HG03558 (cell line): ENCODE results near the gene PAPLN.

Experiments
- ATAC-seq: cut with Tn5 transposase; IDR thresholded peaks from one replicate; pipeline ENCODE4 v1.9.1; 2021; ENCODE audit warnings: moderate number of reproducible peaks; ENCODE audit not compliant: unreplicated experiment; ENCODE audit errors: extremely low read depth

PAPLN gene

GRCh38 chr14:73227812-73228781 is 9.2 kb upstream of the PAPLN start:
- ATAC-seq = no peak

- no peak for ATAC-seq
Observed at GRCh38 chr14:73230051-73230450, 7.3 kb upstream of the PAPLN start.

DNA sequence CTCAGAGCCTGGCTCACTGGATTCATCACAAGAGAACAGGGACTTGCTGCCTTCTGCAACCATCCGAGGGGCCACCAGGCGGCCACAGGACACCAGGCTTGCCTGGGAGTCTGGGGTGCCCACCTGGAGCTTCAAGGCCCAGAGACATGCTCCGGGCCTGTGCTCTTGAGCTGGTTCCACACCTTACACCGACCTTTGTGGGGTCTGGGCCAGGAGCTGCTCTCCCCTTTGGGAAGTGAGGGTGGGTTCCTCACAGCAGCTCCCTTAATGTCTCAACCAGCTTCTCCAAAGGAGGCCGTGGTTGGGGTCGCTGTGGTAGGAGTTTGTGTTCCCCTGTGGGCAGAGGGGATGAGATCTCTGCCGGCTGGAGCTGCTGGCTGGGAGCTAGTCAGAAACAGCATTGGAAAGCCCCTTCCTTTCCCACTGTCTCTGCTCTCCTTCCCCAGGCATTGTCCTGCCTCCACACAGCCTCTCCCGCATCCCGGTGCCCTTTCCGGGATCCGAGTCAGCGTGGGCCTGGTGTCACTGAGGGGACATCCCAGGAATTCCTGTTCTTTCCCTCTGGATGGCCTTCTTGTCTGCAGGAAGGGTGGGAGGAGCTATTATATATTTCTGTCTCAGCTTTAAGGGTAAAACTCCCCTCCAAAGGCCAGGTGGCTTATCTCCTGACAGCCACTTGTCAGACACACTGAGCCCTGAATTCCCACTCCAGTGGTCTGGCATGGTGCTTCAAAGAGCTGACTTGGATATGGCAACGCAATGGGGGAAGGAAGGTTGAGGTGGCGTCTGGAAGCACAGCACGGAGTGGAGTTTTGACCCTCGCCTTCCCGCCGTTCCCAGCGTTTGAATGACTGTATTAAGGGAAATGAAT is 5.1 kb upstream of the PAPLN start:
- no peak for ATAC-seq

GRCh38 chr14:73232984-73233383 is 4.3 kb upstream of the PAPLN start:
- ATAC-seq = no peak

DNA sequence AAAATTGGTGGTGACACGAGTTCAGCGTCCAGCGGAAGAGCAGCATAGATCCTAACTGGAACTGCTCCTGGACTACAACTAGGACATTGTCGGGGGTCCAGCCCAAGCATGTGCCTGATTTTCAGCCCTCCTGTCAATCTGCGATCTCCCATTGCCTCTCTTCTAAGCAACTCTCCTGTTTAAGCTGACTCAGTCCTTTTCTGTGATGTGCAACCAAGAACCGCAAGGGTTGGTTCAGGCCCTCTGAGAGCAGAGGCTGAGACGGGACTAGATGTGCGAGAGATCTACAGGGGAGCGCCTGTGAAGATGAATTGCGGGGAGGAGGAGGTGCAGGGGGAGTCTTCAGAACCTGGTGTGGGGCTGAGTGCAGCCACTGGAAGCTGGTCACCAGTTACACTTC is 3.7 kb upstream of the PAPLN start:
- no peak for ATAC-seq

- no peak for ATAC-seq
Observed at GRCh38 chr14:73234029-73234428, 3.3 kb upstream of the PAPLN start.

DNA sequence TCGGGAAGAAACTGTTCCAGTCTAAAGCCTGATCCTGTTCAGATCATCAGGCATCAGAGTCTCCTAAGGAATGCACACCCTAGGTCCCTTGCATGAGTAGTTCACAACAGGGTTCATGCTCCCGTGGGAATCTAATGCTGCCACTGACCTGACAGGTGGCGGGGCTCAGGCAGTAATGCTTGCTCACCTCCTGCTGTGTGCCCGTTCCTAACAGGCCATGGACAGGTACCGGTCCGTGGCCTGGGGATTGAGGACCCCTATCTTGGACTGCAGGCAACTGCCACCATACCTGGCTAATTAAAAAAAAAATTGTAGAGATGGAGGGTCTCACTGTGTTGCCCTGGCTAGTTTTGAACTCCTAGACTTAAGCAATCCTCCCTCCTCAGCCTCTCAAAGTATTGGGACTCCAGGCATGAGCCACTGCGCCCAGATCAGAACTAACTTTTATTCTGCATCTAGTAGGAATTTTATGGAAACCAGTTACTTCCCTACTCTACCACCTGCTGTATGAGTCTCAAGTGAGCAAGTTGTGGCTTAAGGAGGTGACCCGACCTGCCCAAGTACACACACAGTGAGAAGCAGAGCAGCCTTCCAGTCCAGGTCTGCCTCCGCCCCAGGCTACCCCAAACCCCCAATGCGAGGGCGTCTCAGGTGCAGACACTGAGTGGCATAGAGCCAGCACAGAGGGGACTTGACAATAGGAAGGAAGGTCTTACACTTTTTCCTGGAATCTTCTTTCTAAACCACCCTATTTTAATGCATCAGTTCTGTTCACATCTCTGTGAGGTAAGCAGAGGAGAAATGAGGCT is 2.5 kb upstream of the PAPLN start:
- no peak for ATAC-seq

- no peak for ATAC-seq
Observed at GRCh38 chr14:73235531-73236155, 1.7 kb upstream of the PAPLN start.

- no peak for ATAC-seq
Observed at GRCh38 chr14:73236157-73236556, 1.1 kb upstream of the PAPLN start.

DNA sequence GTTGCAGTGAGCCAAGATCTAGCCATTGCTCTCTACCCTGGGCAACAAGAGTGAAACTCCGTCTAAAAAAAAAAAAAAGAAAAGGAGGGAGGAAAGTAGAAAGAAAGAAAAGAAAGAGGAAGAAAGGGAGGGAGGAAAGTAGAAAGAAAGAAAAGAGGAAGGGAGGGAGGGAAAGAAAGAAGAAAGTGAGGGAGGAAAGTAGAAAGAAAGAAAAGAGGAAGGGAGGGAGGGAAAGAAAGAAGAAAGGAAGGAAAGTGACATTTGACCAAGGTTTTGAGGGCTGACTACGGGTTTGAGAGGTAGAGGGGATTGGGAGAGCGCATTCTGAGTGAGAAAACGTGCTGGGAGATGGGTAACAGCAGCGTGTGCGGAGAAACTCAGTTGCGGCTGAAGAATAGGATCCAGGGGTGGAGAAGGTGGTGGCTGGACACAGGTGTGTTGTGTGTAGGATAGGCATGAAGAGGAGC is 521 bp upstream of the PAPLN start:
- ATAC-seq = no peak

DNA sequence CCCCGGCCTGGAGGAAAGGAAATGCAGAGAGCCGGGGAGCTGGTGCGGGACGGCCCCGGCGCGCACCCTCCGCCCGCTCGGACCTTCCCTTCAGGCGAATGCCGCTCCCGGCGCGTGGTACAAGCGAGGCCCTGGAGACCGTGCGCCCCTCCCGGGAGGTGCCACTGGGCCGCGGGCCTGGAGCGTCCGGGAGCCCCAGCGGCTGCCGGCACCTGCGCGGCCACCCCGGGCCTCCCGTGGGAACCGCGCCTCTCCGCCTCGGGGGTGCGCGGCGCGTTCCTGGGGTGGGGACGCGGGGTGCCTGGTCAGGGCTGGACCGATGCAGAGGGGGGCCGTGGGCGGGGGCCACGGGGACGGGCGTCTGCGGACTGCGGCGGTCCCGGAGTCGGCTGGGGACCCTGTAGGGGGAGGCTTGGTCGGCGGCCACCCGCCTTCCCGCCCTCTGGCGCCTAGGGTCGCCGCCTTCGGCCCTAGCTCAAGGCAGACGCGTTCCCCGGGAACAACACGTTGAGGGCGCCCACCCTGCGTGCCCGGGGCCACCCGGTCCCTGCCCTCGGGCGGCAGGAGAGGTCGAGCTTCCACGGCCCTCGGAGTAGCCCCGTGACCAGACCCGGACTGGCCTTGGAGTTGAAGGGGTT is 599 bp downstream of the PAPLN start:
- ATAC-seq = no peak

DNA sequence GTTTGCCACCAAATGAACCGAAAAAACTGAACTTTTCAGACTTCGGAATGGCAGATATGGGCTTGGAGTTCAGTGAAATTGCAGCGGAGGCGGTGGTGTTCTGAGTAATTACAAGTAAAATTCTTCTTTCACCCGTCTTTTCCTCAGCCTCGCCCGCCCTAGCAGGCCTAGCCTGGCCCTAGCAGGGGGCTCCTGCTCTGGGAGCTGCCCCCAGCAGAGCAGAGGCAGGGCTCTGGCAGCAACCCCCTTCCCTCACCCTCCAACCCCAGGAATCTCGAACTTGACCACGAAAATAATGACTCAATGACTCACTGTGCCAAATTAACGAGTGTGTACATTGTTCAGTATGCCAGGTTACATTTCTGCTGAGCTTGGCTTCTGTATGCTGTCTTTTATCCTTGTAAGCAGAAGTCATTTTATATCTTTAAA is 1.1 kb downstream of the PAPLN start:
- no peak for ATAC-seq

GRCh38 chr14:73238941-73239340 is 1.6 kb downstream of the PAPLN start:
- ATAC-seq = no peak

GRCh38 chr14:73239393-73240241 is 2.3 kb downstream of the PAPLN start:
- no peak for ATAC-seq

GRCh38 chr14:73240816-73241480 is 3.6 kb downstream of the PAPLN start:
- ATAC-seq = no peak

DNA sequence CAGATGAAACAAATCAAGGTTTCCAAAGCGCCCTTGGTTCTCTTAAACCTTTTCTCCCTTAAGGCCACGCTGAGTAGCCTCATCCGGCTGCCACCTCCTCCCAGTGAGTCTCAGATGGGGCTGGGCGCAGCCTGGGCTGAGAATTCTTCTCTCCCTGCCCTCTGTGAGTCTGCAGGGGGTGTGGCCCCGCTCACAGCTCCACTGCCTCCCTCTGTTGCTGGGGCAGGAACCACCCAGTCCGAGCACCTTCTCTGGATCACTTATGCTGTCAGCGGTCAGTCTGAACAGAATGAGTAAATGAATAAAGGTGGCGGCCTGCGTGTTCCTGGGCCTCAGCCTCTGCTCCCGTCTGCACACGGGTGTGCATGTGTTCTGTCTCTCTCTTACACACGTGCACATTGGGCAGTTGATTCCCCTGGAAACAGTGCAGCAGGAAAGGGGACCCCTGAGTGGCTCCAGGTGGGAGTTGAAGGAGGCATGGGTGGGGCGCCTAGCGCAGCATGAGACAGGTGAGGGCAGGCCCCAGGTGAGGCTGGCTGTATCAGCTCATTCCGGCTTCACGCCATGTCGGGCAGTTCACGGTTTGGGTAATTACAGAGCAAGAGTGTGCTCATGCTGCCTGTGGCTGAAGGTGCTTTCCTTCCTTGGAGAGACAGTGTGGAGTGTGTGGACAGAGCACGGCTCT is 4.3 kb downstream of the PAPLN start:
- ATAC-seq = no peak

DNA sequence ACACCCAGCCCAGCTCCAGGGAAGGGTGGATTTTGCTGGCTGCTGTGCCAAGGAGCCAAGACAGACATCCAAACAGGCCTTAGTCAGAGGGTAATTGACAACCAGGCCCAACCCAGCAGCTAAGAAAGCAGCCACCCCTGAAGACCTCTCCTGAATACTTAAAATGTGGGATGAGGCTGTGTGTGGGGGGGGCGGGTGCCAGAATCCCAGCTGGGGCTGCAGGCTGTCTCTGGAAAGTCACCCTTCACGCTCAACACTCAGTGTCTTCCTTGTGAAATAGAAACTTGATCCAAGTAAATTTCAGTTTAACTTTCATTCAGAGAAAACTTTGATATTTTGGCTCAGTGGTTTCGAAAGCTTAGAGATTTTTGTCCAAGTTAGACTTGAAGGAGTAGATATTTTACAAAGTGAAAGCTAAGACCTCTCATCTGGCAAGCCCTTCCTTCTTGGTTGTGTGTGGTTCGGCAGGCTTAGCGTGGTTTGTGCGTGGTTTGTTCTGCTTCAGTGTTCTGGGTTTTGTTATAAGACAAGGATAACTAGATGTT is 5.1 kb downstream of the PAPLN start:
- no peak for ATAC-seq
